Astrocyte of the spinal cord (primary cell): ENCODE measurements around the gene GREB1L.
A peak's percentile ranks its signal among the peaks of the same experiment; 100 is the strongest.

Experiments
- DNase-seq: peaks from one replicate; pipeline ENCODE4 v3.0.0; 2011; ENCODE audit warnings: low read depth, low spot score
- H3K4me3 ChIP-seq: 2 replicates; pipeline ENCODE4 v1.5.1; 2011; ENCODE audit warnings: low read depth, mild to moderate bottlenecking, low read length, moderate library complexity
- CTCF ChIP-seq: IDR thresholded peaks from 2 replicates; pipeline ENCODE4 v1.5.1; 2012; ENCODE audit warnings: low read depth, mild to moderate bottlenecking, low read length, inconsistent platforms
- in situ Hi-C: cut with HindIII; loops from 2 replicates; pipeline ENCODE4 v1.10.0; 2017; ENCODE audit warnings: low sequenced_read_pairs

GREB1L gene

GRCh38 chr18:21456428-21457178 lies 214.6 kb downstream of the GREB1L start:
- no peak for TF ChIP-seq CTCF
- H3K4me3 ChIP-seq: no peak overlapping the region
- no peak for DNase-seq
- in situ Hi-C loops: no loop called here

DNA sequence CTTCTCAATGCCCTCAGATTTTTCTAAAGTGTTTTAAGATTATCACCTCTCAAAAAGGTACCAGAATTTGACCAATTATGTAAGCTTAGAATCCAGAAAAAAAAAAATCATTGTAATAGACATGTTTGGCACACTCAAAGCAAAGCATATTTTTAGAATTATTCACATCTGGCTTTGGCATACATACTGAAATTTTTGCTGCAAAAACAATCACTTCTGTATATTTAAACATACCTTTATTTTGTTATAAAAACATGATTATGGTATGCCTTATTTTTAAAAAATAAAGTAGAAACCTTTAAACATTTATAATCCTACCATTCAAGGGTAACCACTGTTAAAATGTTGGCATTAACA lies 215.1 kb downstream of the GREB1L start:
- DNase-seq: peak; percentile 8
- in situ Hi-C loops: no loop called here
- no peak overlapping the region for H3K4me3 ChIP-seq
- TF ChIP-seq CTCF: no peak

DNA sequence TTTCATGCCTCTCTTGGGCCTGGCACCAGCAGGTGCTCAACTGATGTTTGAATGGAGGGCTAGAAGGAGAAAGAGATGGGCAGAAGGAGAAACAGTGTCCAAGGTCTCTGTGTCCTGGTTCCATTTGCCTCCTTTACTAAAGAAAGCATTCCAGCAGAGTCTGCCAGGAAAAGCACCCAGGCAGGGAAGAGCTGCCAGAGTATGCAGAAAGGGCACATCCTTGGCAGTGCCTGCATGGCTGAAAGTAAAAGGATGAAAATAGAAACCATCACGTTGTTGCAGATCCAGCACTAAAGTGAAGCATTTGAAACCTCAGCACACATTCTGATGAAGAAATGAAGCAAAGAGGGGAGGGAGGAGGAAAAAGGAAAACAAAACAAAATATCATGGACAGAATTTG lies 216.3 kb downstream of the GREB1L start:
- no peak for DNase-seq
- no peak overlapping the region for H3K4me3 ChIP-seq
- in situ Hi-C loops: no loop called here
- TF ChIP-seq CTCF: no peak

DNA sequence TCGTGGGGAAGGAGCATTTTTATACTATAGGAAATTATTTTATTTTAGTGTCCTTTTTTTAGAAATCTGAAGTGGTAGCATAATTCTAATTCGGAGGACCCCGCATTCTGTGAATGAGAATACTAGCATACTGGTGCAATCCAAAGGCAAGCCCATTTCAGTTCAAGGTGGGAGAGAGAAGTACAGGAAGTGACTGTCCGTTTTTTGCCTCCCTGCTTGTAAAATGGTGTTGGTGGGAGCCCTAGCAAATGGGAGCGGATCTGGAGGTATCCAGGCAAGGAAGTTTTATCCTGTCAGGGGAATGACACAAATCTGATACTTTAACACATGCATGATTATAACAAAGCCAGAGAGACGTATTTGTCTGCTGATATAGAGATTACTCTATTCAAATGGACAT lies 216.8 kb downstream of the GREB1L start:
- no peak for DNase-seq
- TF ChIP-seq CTCF: no peak
- in situ Hi-C loops: no loop called here
- H3K4me3 ChIP-seq: no peak overlapping the region

DNA sequence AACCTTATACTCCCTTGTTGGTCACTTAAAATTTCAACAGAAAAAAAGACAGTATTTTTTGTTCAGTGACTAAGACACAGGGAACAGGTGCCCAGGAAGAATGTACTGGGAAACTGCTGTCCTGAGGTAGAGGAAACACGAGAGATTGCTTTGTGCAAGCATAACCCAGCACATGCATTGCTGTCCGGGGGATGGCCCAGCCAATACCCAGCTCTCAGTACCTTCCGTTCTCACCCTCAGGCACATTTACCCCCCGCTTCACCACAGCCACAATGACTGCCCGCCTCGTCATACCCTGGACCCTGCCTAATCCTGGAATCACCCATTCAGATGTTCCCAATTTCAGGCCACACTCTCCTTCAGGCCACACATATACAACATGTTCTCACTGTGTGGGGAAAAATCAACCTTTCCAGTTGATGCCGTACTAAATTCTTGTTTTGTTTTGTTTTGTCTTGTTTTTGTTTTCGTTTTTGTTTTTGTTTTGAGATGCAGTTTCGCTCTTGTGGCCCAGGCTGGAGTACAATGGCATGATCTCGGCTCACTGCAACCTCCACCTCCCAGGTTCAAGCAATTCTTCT lies 217.8 kb downstream of the GREB1L start:
- in situ Hi-C loops: no loop called here

GRCh38 chr18:21461460-21461859 lies 219.4 kb downstream of the GREB1L start:
- in situ Hi-C loops: no loop called here

More for the DNA sequence above, 217.8 kb downstream of the GREB1L start:
- DNase-seq: no peak
- no peak overlapping the region for H3K4me3 ChIP-seq
- no peak for TF ChIP-seq CTCF

More at GRCh38 chr18:21461460-21461859, 219.4 kb downstream of the GREB1L start:
- no peak overlapping the region for H3K4me3 ChIP-seq
- no peak for TF ChIP-seq CTCF
- no peak for DNase-seq
